Peyer's patch (tissue), 4 donors: ENCODE results near the gene OPCML. TPM values are rescaled to one million over a fixed set of nuclear protein-coding genes. Genes with fewer than 3 reads are reported as not detected.

ENCODE experiments used
- DNase-seq, 3 donors: peaks; one replicate each; pipeline ENCODE4 v3.0.0-alpha.2; 2017 to 2019
- H3K27ac ChIP-seq, 4 donors: fragments of 200-600 bp; sonication (generic); one replicate each; pipeline ENCODE4 v1.5.1; 2016 to 2019
- H3K27me3 ChIP-seq, 2 donors: fragments of 200-600 bp; sonication (generic); one replicate each; pipeline ENCODE4 v1.5.1; 2019
- H3K36me3 ChIP-seq, 3 donors: fragments of 200-600 bp; sonication (generic); one replicate each; pipeline ENCODE4 v1.5.1; 2016 to 2019
- H3K4me1 ChIP-seq, 4 donors: fragments of 200-600 bp; sonication (generic); one replicate each; pipeline ENCODE4 v1.5.1; 2016 to 2019
- H3K4me3 ChIP-seq, 4 donors: fragments of 200-600 bp; sonication (generic); 1 replicate in 3 of 4; 2 replicates in 1 of 4; pipeline ENCODE4 v1.5.1; 2016 to 2019; ENCODE audit warnings: mild to moderate bottlenecking in 1 of 4
- H3K9me3 ChIP-seq, 4 donors: fragments of 200-600 bp; sonication (generic); one replicate each; pipeline ENCODE4 v1.5.1; 2016 to 2019; ENCODE audit warnings: mild to moderate bottlenecking in 1 of 4
- CTCF ChIP-seq, 6 experiments: fragments of 450-650 bp in 4 of 6; fragments of 200-600 bp in 2 of 6; sonication (generic) in 1 of 6; IDR thresholded peaks; one replicate each; pipeline ENCODE4 v1.5.1; 2017 to 2019; ENCODE audit warnings: antibody characterized with exemption in 6 of 6, mild to moderate bottlenecking in 3 of 6, moderate library complexity in 1 of 6
- POLR2A ChIP-seq, 2 donors: fragments of 450-650 bp; IDR thresholded peaks; one replicate each; pipeline ENCODE4 v1.5.1; 2017; ENCODE audit warnings: antibody characterized with exemption in 2 of 2, mild to moderate bottlenecking in 2 of 2, moderate library complexity in 2 of 2
- total RNA-seq, 4 donors: library from RNA; depleted of rRNA; stranded (reverse); fragments of >200 nt; gene quantifications; one replicate each; pipeline ENCODE4 v1.1.0, GENCODE V29; 2016

Gene OPCML
- total RNA-seq, 4 donors from 2014 or later: not detected

- Histone ChIP-seq H3K4me1 (no peaks in the 10 kb centered on the region), H3K4me3 (no peak overlapping the region), H3K9me3 (no peaks in the 10 kb centered on the region), H3K36me3 (no peaks in the 10 kb centered on the region), H3K27me3 (no peaks in the 10 kb centered on the region), H3K27ac (no peak overlapping the region)
- no peak for TF ChIP-seq POLR2A (IDR thresholded peaks at IDR 0.05)
- no peak for TF ChIP-seq CTCF (IDR thresholded peaks at IDR 0.05)
- DNase-seq: no peak
Measured at GRCh38 chr11:132999031-132999430, 533.3 kb downstream of the OPCML start.

GRCh38 chr11:132997396-132997795 lies 534.9 kb downstream of the OPCML start:
- Histone ChIP-seq H3K27ac (no peak overlapping the region), H3K27me3 (peaks cover 0 to 4% of the 10 kb centered on the region in 2 donors), H3K9me3 (no peaks in the 10 kb centered on the region), H3K36me3 (no peaks in the 10 kb centered on the region), H3K4me3 (no peak overlapping the region), H3K4me1 (no peaks in the 10 kb centered on the region)
- TF ChIP-seq CTCF (IDR thresholded peaks at IDR 0.05) (no peak), POLR2A (IDR thresholded peaks at IDR 0.05) (no peak)
- DNase-seq: no peak

- H3K36me3 ChIP-seq: no peaks in the 10 kb centered on the region
- no peak overlapping the region for H3K27ac ChIP-seq
- DNase-seq: no peak
- H3K4me3 ChIP-seq: no peak overlapping the region
- no peaks in the 10 kb centered on the region for H3K9me3 ChIP-seq
- peaks cover 0 to 4% of the 10 kb centered on the region in 2 donors for H3K27me3 ChIP-seq
- no peaks in the 10 kb centered on the region for H3K4me1 ChIP-seq
- no peak for TF ChIP-seq POLR2A (IDR thresholded peaks at IDR 0.05)
- no peak for TF ChIP-seq CTCF (IDR thresholded peaks at IDR 0.05)
Measured at GRCh38 chr11:132994966-132995365, 537.3 kb downstream of the OPCML start.

GRCh38 chr11:132993991-132994502 lies 538.3 kb downstream of the OPCML start:
- no peaks in the 10 kb centered on the region for H3K36me3 ChIP-seq
- TF ChIP-seq CTCF (IDR thresholded peaks at IDR 0.05) (no peak), POLR2A (IDR thresholded peaks at IDR 0.05) (no peak)
- no peak for DNase-seq
- no peaks in the 10 kb centered on the region for H3K9me3 ChIP-seq
- no peak overlapping the region for H3K4me3 ChIP-seq
- H3K27ac ChIP-seq: no peak overlapping the region
- no peaks in the 10 kb centered on the region for H3K4me1 ChIP-seq
- H3K27me3 ChIP-seq: peaks cover 0 to 4% of the 10 kb centered on the region in 2 donors

GRCh38 chr11:132992838-132993631 lies 539.3 kb downstream of the OPCML start:
- no peaks in the 10 kb centered on the region for H3K36me3 ChIP-seq
- H3K9me3 ChIP-seq: no peaks in the 10 kb centered on the region
- peak in 1 of 6 experiments; percentile 19 for TF ChIP-seq CTCF (IDR thresholded peaks at IDR 0.05)
- TF ChIP-seq POLR2A (IDR thresholded peaks at IDR 0.05): no peak
- peaks cover 0 to 4% of the 10 kb centered on the region in 2 donors for H3K27me3 ChIP-seq
- no peaks in the 10 kb centered on the region for H3K4me1 ChIP-seq
- no peak overlapping the region for H3K27ac ChIP-seq
- DNase-seq: no peak
- no peak overlapping the region for H3K4me3 ChIP-seq
